T-helper 2 cell (primary cell): ENCODE results near the gene PLEKHS1.
"Not testable (repeated sequence)": the region's sequence is repeated elsewhere in the genome, so short reads cannot be mapped to it uniquely, and the experiment has no call there.

Experiments
- DNase-seq, 5 experiments: peaks; one replicate each; pipeline versions ENCODE4 v3.0.0 to v3.0.0-alpha.2; 2012 to 2022

Gene PLEKHS1

GRCh38 chr10:113802997-113803396, 51.5 kb downstream of the PLEKHS1 start:
- DNase-seq, result no peak

- DNase-seq, result no peak
These were observed 55.0 kb downstream of the PLEKHS1 start for GRCh38 chr10:113806503-113806902.

GRCh38 chr10:113808168-113808567, 56.7 kb downstream of the PLEKHS1 start:
- DNase-seq, result no peak

GRCh38 chr10:113814700-113815099, 63.2 kb downstream of the PLEKHS1 start:
- DNase-seq, result not testable (repeated sequence)

- DNase-seq, result no peak
These were observed 68.5 kb downstream of the PLEKHS1 start for GRCh38 chr10:113819989-113820388.

GRCh38 chr10:113820507-113820906, 69.0 kb downstream of the PLEKHS1 start:
- DNase-seq, result no peak

GRCh38 chr10:113821306-113821705, 69.8 kb downstream of the PLEKHS1 start:
- not testable (repeated sequence) for DNase-seq

GRCh38 chr10:113822174-113822573, 70.7 kb downstream of the PLEKHS1 start:
- DNase-seq, result no peak

- no peak for DNase-seq
These were observed 71.9 kb downstream of the PLEKHS1 start for GRCh38 chr10:113823389-113823788.

- DNase-seq, result no peak
These were observed 74.3 kb downstream of the PLEKHS1 start for GRCh38 chr10:113825791-113826190.

- DNase-seq, result not testable (repeated sequence)
These were observed 77.1 kb downstream of the PLEKHS1 start for GRCh38 chr10:113828567-113828966.
